ENCODE data around the gene IL32. TPM values are rescaled to one million over a fixed set of nuclear protein-coding genes. Genes with fewer than 3 reads are reported as not detected.

Gene IL32
- polyA plus RNA-seq, 1 donor from 2014 or later = not detected

DNA sequence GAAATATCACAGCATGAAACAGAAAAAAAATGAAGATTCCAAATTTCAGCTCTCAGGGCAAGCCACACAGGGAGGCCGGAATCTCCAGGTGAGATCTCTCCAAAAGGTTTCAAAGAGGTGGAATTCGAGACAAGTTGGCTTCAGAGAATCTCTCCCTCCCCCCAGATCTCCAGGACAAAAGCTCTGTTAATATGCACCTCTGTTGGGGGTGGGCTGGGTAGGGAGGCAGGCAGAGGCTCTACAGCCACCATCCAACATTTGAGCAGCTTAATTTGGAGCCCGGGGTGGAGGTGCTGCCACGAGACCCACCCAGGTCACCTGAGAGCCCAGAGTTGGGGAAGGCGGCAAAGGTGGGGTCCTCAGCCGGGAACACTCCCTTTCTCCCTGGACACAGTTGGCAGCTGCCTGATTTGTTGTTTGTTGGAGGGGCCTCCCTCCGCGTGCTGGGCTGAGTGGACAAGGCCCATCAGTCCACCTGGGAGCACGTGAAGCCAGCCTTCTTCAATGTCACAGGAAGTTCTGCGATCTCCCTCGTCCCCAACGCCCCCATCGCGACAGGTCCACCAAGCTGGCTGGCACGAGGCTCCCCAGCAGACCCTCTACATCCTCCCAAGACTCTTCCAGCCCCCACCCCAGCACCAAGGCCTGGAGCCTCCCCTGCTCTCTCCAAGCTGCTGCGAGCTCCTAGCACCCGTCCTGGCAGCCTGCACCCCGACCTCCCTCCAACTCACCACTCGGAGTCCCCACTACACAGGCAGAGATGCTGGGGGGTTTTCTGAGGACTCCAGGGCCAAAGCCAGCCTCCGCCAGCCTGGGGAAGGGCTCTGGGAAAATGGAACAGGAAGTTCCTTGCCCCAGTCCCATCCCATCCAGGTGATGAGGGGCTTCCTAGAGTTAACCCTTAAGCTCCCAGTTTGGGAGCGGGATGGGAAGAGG is 33.3 kb downstream of the IL32 start, which contains the start of gene ZSCAN10:
Gene ZSCAN10 (minus strand): TSS at position 836 of the 936 bp plus-strand sequence. CDS start 6,357 bp downstream, outside the sequence.
- H3K27ac ChIP-seq (ENCODE audit: low read length) = no peak within 1 kb of the TSS
- H3K9me2 ChIP-seq (ENCODE audit: insufficient read depth, low read length) = no peaks in the 10 kb centered on the region
- H3K9me3 ChIP-seq (ENCODE audit: low read length) = no peaks in the 10 kb centered on the region
- no peak within 1 kb of the TSS for H3K4me3 ChIP-seq (ENCODE audit: low read length)
- no peaks in the 10 kb centered on the region for H4K20me1 ChIP-seq (ENCODE audit: insufficient read depth)
- peaks cover 32% of the 10 kb centered on the region for H3K27me3 ChIP-seq (ENCODE audit: insufficient read depth, low read depth, low read length)
- H3K36me3 ChIP-seq (ENCODE audit: insufficient read depth, low read length) = no peaks in the 10 kb centered on the region
- no peak within 1 kb of the TSS for H3K4me2 ChIP-seq (ENCODE audit: low read length)
- no peak within 1 kb of the TSS for H2AFZ ChIP-seq (ENCODE audit: low read depth, low read length)
- no peaks in the 10 kb centered on the region for H3F3A ChIP-seq (ENCODE audit: insufficient read depth, low read length, poor library complexity, severe bottlenecking)
- H3K79me2 ChIP-seq (replicated peaks; ENCODE audit: insufficient read depth, low read length) = no peaks in the 10 kb centered on the region
- no peak for TF ChIP-seq RAD21 (conservative IDR thresholded peaks at IDR 0.05)
- no peak for TF ChIP-seq TAF1 (IDR thresholded peaks at IDR 0.05; ENCODE audit: low read depth)
- TF ChIP-seq MXI1 (conservative IDR thresholded peaks at IDR 0.05; ENCODE audit: poor library complexity, severe bottlenecking) = no peak
- TF ChIP-seq, protein P1, sequence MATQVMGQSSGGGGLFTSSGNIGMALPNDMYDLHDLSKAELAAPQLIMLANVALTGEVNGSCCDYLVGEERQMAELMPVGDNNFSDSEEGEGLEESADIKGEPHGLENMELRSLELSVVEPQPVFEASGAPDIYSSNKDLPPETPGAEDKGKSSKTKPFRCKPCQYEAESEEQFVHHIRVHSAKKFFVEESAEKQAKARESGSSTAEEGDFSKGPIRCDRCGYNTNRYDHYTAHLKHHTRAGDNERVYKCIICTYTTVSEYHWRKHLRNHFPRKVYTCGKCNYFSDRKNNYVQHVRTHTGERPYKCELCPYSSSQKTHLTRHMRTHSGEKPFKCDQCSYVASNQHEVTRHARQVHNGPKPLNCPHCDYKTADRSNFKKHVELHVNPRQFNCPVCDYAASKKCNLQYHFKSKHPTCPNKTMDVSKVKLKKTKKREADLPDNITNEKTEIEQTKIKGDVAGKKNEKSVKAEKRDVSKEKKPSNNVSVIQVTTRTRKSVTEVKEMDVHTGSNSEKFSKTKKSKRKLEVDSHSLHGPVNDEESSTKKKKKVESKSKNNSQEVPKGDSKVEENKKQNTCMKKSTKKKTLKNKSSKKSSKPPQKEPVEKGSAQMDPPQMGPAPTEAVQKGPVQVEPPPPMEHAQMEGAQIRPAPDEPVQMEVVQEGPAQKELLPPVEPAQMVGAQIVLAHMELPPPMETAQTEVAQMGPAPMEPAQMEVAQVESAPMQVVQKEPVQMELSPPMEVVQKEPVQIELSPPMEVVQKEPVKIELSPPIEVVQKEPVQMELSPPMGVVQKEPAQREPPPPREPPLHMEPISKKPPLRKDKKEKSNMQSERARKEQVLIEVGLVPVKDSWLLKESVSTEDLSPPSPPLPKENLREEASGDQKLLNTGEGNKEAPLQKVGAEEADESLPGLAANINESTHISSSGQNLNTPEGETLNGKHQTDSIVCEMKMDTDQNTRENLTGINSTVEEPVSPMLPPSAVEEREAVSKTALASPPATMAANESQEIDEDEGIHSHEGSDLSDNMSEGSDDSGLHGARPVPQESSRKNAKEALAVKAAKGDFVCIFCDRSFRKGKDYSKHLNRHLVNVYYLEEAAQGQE (IDR thresholded peaks at IDR 0.05; ENCODE audit: borderline replicate concordance) = no peak
- no peak for TF ChIP-seq SMC3 (conservative IDR thresholded peaks at IDR 0.05; ENCODE audit: poor library complexity)
- no peak for TF ChIP-seq POLR2AphosphoS5 (IDR thresholded peaks at IDR 0.05)
- TF ChIP-seq EZH2 (IDR thresholded peaks at IDR 0.05; ENCODE audit: borderline replicate concordance, insufficient read depth, low read length, poor library complexity, severe bottlenecking) = no peak
- TF ChIP-seq EP300 (conservative IDR thresholded peaks at IDR 0.05; ENCODE audit: poor library complexity, severe bottlenecking) = no peak
- TF ChIP-seq, protein P2, sequence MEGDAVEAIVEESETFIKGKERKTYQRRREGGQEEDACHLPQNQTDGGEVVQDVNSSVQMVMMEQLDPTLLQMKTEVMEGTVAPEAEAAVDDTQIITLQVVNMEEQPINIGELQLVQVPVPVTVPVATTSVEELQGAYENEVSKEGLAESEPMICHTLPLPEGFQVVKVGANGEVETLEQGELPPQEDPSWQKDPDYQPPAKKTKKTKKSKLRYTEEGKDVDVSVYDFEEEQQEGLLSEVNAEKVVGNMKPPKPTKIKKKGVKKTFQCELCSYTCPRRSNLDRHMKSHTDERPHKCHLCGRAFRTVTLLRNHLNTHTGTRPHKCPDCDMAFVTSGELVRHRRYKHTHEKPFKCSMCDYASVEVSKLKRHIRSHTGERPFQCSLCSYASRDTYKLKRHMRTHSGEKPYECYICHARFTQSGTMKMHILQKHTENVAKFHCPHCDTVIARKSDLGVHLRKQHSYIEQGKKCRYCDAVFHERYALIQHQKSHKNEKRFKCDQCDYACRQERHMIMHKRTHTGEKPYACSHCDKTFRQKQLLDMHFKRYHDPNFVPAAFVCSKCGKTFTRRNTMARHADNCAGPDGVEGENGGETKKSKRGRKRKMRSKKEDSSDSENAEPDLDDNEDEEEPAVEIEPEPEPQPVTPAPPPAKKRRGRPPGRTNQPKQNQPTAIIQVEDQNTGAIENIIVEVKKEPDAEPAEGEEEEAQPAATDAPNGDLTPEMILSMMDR (IDR thresholded peaks at IDR 0.05; ENCODE audit: poor library complexity, severe bottlenecking) = no peak
- H3K9ac ChIP-seq (ENCODE audit: low read length) = no peak within 1 kb of the TSS

DNA sequence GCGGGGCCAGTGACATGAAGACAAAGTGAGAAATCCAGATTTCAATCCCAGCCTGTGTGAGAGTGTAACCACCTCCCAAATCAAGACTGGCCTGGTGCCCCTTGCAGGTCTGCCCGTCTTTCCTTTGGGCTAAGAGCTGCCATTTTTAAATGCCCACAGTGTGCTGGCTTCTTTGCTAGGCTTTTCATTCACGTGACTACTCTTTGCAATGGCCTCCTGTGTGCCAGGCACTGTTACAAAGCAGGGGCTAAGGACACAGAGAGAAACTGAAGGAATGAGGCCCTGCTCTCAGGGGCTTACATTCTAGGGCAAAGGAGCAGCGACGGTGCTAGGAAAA is 33.9 kb downstream of the IL32 start:
- no peak overlapping the region for H3K4me2 ChIP-seq (ENCODE audit: low read length)
- no peaks in the 10 kb centered on the region for H3F3A ChIP-seq (ENCODE audit: insufficient read depth, low read length, poor library complexity, severe bottlenecking)
- no peaks in the 10 kb centered on the region for H3K9me3 ChIP-seq (ENCODE audit: low read length)
- no peaks in the 10 kb centered on the region for H3K9me2 ChIP-seq (ENCODE audit: insufficient read depth, low read length)
- no peak overlapping the region for H2AFZ ChIP-seq (ENCODE audit: low read depth, low read length)
- TF ChIP-seq POLR2AphosphoS5 (IDR thresholded peaks at IDR 0.05) = no peak
- TF ChIP-seq TAF1 (IDR thresholded peaks at IDR 0.05; ENCODE audit: low read depth) = no peak
- no peak for TF ChIP-seq EP300 (conservative IDR thresholded peaks at IDR 0.05; ENCODE audit: poor library complexity, severe bottlenecking)
- TF ChIP-seq RAD21 (conservative IDR thresholded peaks at IDR 0.05) = no peak
- TF ChIP-seq, protein P1 (IDR thresholded peaks at IDR 0.05; ENCODE audit: borderline replicate concordance) = no peak
- no peak for TF ChIP-seq EZH2 (IDR thresholded peaks at IDR 0.05; ENCODE audit: borderline replicate concordance, insufficient read depth, low read length, poor library complexity, severe bottlenecking)
- no peak for TF ChIP-seq MXI1 (conservative IDR thresholded peaks at IDR 0.05; ENCODE audit: poor library complexity, severe bottlenecking)
- TF ChIP-seq, protein P2 (IDR thresholded peaks at IDR 0.05; ENCODE audit: poor library complexity, severe bottlenecking) = no peak
- TF ChIP-seq SMC3 (conservative IDR thresholded peaks at IDR 0.05; ENCODE audit: poor library complexity) = no peak
- no peaks in the 10 kb centered on the region for H3K79me2 ChIP-seq (replicated peaks; ENCODE audit: insufficient read depth, low read length)
- H4K20me1 ChIP-seq (ENCODE audit: insufficient read depth) = no peaks in the 10 kb centered on the region
- no peak overlapping the region for H3K4me3 ChIP-seq (ENCODE audit: low read length)
- H3K27me3 ChIP-seq (ENCODE audit: insufficient read depth, low read depth, low read length) = peaks cover 32% of the 10 kb centered on the region
- no peak overlapping the region for H3K9ac ChIP-seq (ENCODE audit: low read length)
- H3K27ac ChIP-seq (ENCODE audit: low read length) = no peak overlapping the region
- H3K36me3 ChIP-seq (ENCODE audit: insufficient read depth, low read length) = no peaks in the 10 kb centered on the region
